Measurements from ENCODE around the gene C10orf71. TPM values are rescaled to one million over a fixed set of nuclear protein-coding genes. Genes with fewer than 3 reads are reported as not detected.

Gene C10orf71
- polyA plus RNA-seq, 2 of the 4 experiments (the other 2 are of a cell fraction) = not detected

- ChIA-PET CTCF (interaction anchor here (1.5 kb wide), 1 partner anchor 9 kb away, joined by 4 read pairs; no protein-coding TSS in a partner anchor), POLR2A (no interaction called here)
- Histone ChIP-seq H3K4me2 (no peak overlapping the region), H3K4me3 (no peak overlapping the region), H3K9me3 (no peaks in the 10 kb centered on the region), H3K4me1 (no peaks in the 10 kb centered on the region), H3K27ac (no peak overlapping the region)
- DNase-seq (ENCODE audit: low read depth in 1 of 2, low spot score in 1 of 2) (no peak), FAIRE-seq (no peak), ATAC-seq (no peak)
- WGBS (ENCODE audit: missing lambda C conversion rate) = 0% methylated on average over 1 of the region's 1 CpG
- no peak for TF ChIP-seq MYC (IDR thresholded peaks at IDR 0.05; ENCODE audit: borderline replicate concordance, low read length)
- TF ChIP-seq CBX2 (IDR thresholded peaks at IDR 0.05; ENCODE audit: borderline replicate concordance, low read depth) = no peak
- no peak for TF ChIP-seq POLR2A (IDR thresholded peaks at IDR 0.05; ENCODE audit: low read length)
Observed at GRCh38 chr10:49303711-49304110, 4.7 kb downstream of the C10orf71 start.

DNA sequence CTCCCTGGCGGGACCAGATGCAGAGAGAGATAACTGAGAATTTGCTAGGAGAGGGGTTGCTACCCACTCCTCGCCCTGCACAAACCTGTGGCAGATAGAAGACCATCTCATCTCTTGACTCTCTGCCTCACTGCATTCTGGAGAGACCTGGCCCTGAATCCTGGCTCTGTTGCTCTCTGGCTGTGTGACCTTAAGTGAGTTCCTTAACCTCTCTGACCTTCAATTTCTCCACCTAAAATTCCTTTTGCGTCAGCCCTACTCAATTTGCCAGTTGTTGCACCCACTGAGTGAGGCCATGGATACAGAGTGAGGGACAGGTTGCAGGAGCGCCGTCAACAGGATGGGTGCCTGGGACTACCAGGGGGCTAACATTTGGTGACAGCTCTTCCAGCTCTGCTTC, 5.2 kb downstream of the C10orf71 start:
- H3K4me1 ChIP-seq = no peaks in the 10 kb centered on the region
- no peak for ATAC-seq
- no peaks in the 10 kb centered on the region for H3K9me3 ChIP-seq
- ChIA-PET POLR2A (no interaction called here), CTCF (interaction anchor here (0.6 to 1.5 kb wide), 2 partner anchors 9 to 286 kb away, joined by 3 to 4 read pairs; no protein-coding TSS in a partner anchor)
- no peak for DNase-seq (ENCODE audit: low read depth in 1 of 2, low spot score in 1 of 2)
- H3K4me3 ChIP-seq = no peak overlapping the region
- 42% methylated on average over 5 of the region's 5 CpGs for WGBS (ENCODE audit: missing lambda C conversion rate)
- no peak for TF ChIP-seq KDM5A (IDR thresholded peaks at IDR 0.05)
- FAIRE-seq = no peak
- no peak overlapping the region for H3K4me2 ChIP-seq
- no peak overlapping the region for H3K27ac ChIP-seq

GRCh38 chr10:49307921-49308320, 9.0 kb downstream of the C10orf71 start:
- no peak overlapping the region for H3K4me2 ChIP-seq
- no peak for TF ChIP-seq SMC3 (IDR thresholded peaks at IDR 0.05)
- no peak for TF ChIP-seq HEYL (CRISPR knock-in tag; IDR thresholded peaks at IDR 0.05)
- no peak for TF ChIP-seq ZC3H11A (IDR thresholded peaks at IDR 0.05)
- TF ChIP-seq HOXB5 (CRISPR knock-in tag; IDR thresholded peaks at IDR 0.05) = no peak
- TF ChIP-seq, protein P1, sequence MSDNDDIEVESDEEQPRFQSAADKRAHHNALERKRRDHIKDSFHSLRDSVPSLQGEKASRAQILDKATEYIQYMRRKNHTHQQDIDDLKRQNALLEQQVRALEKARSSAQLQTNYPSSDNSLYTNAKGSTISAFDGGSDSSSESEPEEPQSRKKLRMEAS (IDR thresholded peaks at IDR 0.05) = no peak
- no peak for TF ChIP-seq POLR2A (IDR thresholded peaks at IDR 0.05; ENCODE audit: low read length)
- no peak for TF ChIP-seq NPAS2 (CRISPR knock-in tag; IDR thresholded peaks at IDR 0.05; ENCODE audit: borderline replicate concordance)
- TF ChIP-seq CBX8 (IDR thresholded peaks at IDR 0.05) = no peak
- TF ChIP-seq MAFK (IDR thresholded peaks at IDR 0.05; ENCODE audit: partially characterized antibody) = no peak
- TF ChIP-seq MYC (IDR thresholded peaks at IDR 0.05; ENCODE audit: borderline replicate concordance, low read length) = no peak
- no peak for TF ChIP-seq ELK1 (IDR thresholded peaks at IDR 0.05; ENCODE audit: low read depth, low read length)
- TF ChIP-seq ZFP36 (IDR thresholded peaks at IDR 0.05; ENCODE audit: borderline replicate concordance, partially characterized antibody) = no peak
- TF ChIP-seq MAZ (IDR thresholded peaks at IDR 0.05; ENCODE audit: borderline replicate concordance, low read depth, low read length) = no peak
- TF ChIP-seq HES2 (IDR thresholded peaks at IDR 0.05) = no peak
- no peak for TF ChIP-seq GATA3 (IDR thresholded peaks at IDR 0.05; ENCODE audit: borderline replicate concordance)
- no peak for TF ChIP-seq HOXB13 (CRISPR knock-in tag; IDR thresholded peaks at IDR 0.05; ENCODE audit: low read depth)
- TF ChIP-seq SREBF2 (IDR thresholded peaks at IDR 0.05) = no peak
- no peak for TF ChIP-seq CEBPB (IDR thresholded peaks at IDR 0.05)
- no peak overlapping the region for H3K27ac ChIP-seq
- ATAC-seq = no peak
- no peak overlapping the region for H3K4me3 ChIP-seq
- H3K9me3 ChIP-seq = no peaks in the 10 kb centered on the region
- no peak for FAIRE-seq
- ChIA-PET CTCF (no interaction called here), POLR2A (no interaction called here)
- DNase-seq (ENCODE audit: low read depth in 1 of 2, low spot score in 1 of 2) = no peak
- no peaks in the 10 kb centered on the region for H3K4me1 ChIP-seq
- WGBS (ENCODE audit: missing lambda C conversion rate) = 30% methylated on average over 1 of the region's 1 CpG

GRCh38 chr10:49308881-49309280, 9.9 kb downstream of the C10orf71 start:
- H3K27ac ChIP-seq = no peak overlapping the region
- ChIA-PET CTCF (no interaction called here), POLR2A (no interaction called here)
- no peaks in the 10 kb centered on the region for H3K9me3 ChIP-seq
- no peak overlapping the region for H3K4me2 ChIP-seq
- no peaks in the 10 kb centered on the region for H3K4me1 ChIP-seq
- DNase-seq (ENCODE audit: low read depth in 1 of 2, low spot score in 1 of 2) = no peak
- no peak overlapping the region for H3K4me3 ChIP-seq
- FAIRE-seq = no peak
- ATAC-seq = no peak
- TF ChIP-seq HES2 (IDR thresholded peaks at IDR 0.05) = no peak
- TF ChIP-seq CBX2 (IDR thresholded peaks at IDR 0.05; ENCODE audit: borderline replicate concordance, low read depth) = no peak
- TF ChIP-seq FOXS1 (CRISPR knock-in tag; IDR thresholded peaks at IDR 0.05) = no peak
- no peak for TF ChIP-seq HEYL (CRISPR knock-in tag; IDR thresholded peaks at IDR 0.05)
- no peak for TF ChIP-seq FOSB (CRISPR knock-in tag; IDR thresholded peaks at IDR 0.05)
- no peak for TF ChIP-seq SMC3 (IDR thresholded peaks at IDR 0.05)
- TF ChIP-seq POLR2A (IDR thresholded peaks at IDR 0.05; ENCODE audit: low read length) = no peak
- no peak for TF ChIP-seq NR3C1 (IDR thresholded peaks at IDR 0.05)
- TF ChIP-seq SREBF2 (IDR thresholded peaks at IDR 0.05) = no peak
- no peak for TF ChIP-seq HOXB5 (CRISPR knock-in tag; IDR thresholded peaks at IDR 0.05)
- no peak for TF ChIP-seq CHD2 (IDR thresholded peaks at IDR 0.05; ENCODE audit: low read length, partially characterized antibody)
- no peak for TF ChIP-seq BHLHE40 (IDR thresholded peaks at IDR 0.05; ENCODE audit: low read depth, low read length)
- TF ChIP-seq RAD21 (conservative IDR thresholded peaks at IDR 0.05 in 1 of 2, IDR thresholded peaks at IDR 0.05 in 1 of 2) = no peak
- no peak for TF ChIP-seq ZFP36 (IDR thresholded peaks at IDR 0.05; ENCODE audit: borderline replicate concordance, partially characterized antibody)
- TF ChIP-seq ZSCAN20 (CRISPR knock-in tag; IDR thresholded peaks at IDR 0.05) = no peak
- TF ChIP-seq POLR2AphosphoS2 (conservative IDR thresholded peaks at IDR 0.05; ENCODE audit: low read length) = no peak
- WGBS (ENCODE audit: missing lambda C conversion rate) = 13% methylated on average over 5 of the region's 5 CpGs

All from A549 (cell line).